Activated CD4-positive, alpha-beta memory T cell treated with anti-CD3 and anti-CD28 coated beads, Interleukin-2, amount 10 ng/mL, durations not matched to agents 7 days and 5 days (primary cell): ENCODE data around the gene TGM1. TPM values are rescaled to one million over a fixed set of nuclear protein-coding genes. Genes with fewer than 3 reads are reported as not detected.

Experiments
- CTCF ChIA-PET: fragments of 350-600 bp; sonication (Branson Sonifier 250); formaldehyde crosslinking; loops from one replicate; lab custom pipeline; 2021; ENCODE audit warnings: antibody characterized with exemption, inconsistent platforms; lab: Charles Lee
- POLR2A ChIA-PET: fragments of 350-600 bp; sonication (Branson Sonifier 250); formaldehyde crosslinking; loops from one replicate; lab custom pipeline; 2021; ENCODE audit warnings: antibody characterized with exemption; lab: Charles Lee
- DNase-seq: peaks from one replicate; pipeline ENCODE4 v3.0.0-alpha.2; 2020
- H3K27ac Mint-ChIP-seq: one replicate; pipeline ENCODE4 v1.8.0; 2021; ENCODE audit warnings: mild to moderate bottlenecking, mixed read lengths
- H3K27me3 Mint-ChIP-seq: one replicate; pipeline ENCODE4 v1.8.0; 2021; ENCODE audit warnings: mixed read lengths
- H3K36me3 Mint-ChIP-seq: one replicate; pipeline ENCODE4 v1.8.0; 2021; ENCODE audit warnings: low read depth, mixed read lengths
- H3K4me1 Mint-ChIP-seq: one replicate; pipeline ENCODE4 v1.8.0; 2021; ENCODE audit warnings: mixed read lengths
- H3K4me3 Mint-ChIP-seq: one replicate; pipeline ENCODE4 v1.8.0; 2021; ENCODE audit warnings: mild to moderate bottlenecking, mixed read lengths
- H3K9me3 Mint-ChIP-seq: one replicate; pipeline ENCODE4 v1.8.0; 2021; ENCODE audit warnings: mixed read lengths
- total RNA-seq, 2 experiments: library from RNA; stranded (reverse); gene quantifications; one replicate each; pipeline ENCODE4 v1.2.3, GENCODE V29; 2021

The TGM1 gene
- total RNA-seq, 2 experiments from 2014 or later: 4.0 to 4.4 TPM

GRCh38 chr14:24300326-24300980 lies 37.5 kb upstream of the TGM1 start:
- ChIA-PET CTCF (interaction anchor here (0.9 to 7.7 kb wide), 9 partner anchors 9 to 208 kb away, joined by 3 to 213 read pairs (median 29); partner anchors contain the start of genes CIDEB, LTB4R, LTB4R2 and RABGGTA), POLR2A (interaction anchor here (0.6 to 7.3 kb wide), 18 partner anchors 10 to 242 kb away, joined by 3 to 97 read pairs (median 5); partner anchors contain the start of genes CBLN3, CHMP4A, CIDEB and IPO4)
- no peak for DNase-seq
- H3K4me1 Mint-ChIP-seq: peaks cover 60% of the 10 kb centered on the region
- peak overlapping the region; percentile 84 for H3K27ac Mint-ChIP-seq
- H3K4me3 Mint-ChIP-seq: peak overlapping the region; percentile 84
- H3K27me3 Mint-ChIP-seq: no peaks in the 10 kb centered on the region
- peaks cover 49% of the 10 kb centered on the region for H3K36me3 Mint-ChIP-seq
- no peaks in the 10 kb centered on the region for H3K9me3 Mint-ChIP-seq

GRCh38 chr14:24299255-24300191 lies 36.5 kb upstream of the TGM1 start, which contains the start of the genes DHRS1 and NOP9:
Gene DHRS1 (minus strand): TSS chr14:24299780. CDS start chr14:24299106, 674 bp downstream.
Gene NOP9 (plus strand): TSS chr14:24299850. CDS start chr14:24299955, 105 bp downstream.
- Mint-ChIP-seq H3K4me3 (peak within 1 kb of the TSS; percentile 84), H3K9me3 (no peaks in the 10 kb centered on the region), H3K36me3 (peaks cover 45% of the 10 kb centered on the region), H3K27me3 (no peaks in the 10 kb centered on the region), H3K4me1 (peaks cover 60% of the 10 kb centered on the region), H3K27ac (peak within 1 kb of the TSS; percentile 84)
- CTCF ChIA-PET: interaction anchor here (0.9 to 7.7 kb wide), 14 partner anchors 10 to 207 kb away, joined by 3 to 213 read pairs (median 5); partner anchors contain the start of genes CIDEB, LTB4R, LTB4R2 and MDP1
- POLR2A ChIA-PET: interaction anchor here (0.6 to 7.3 kb wide), 22 partner anchors 9 to 241 kb away, joined by 3 to 97 read pairs (median 5); partner anchors contain the start of genes CBLN3, CHMP4A, CIDEB and DCAF11
- peak; percentile 94 for DNase-seq

- peaks cover 41% of the 10 kb centered on the region for H3K36me3 Mint-ChIP-seq
- peak overlapping the region; percentile 84 for H3K4me3 Mint-ChIP-seq
- H3K27me3 Mint-ChIP-seq: no peaks in the 10 kb centered on the region
- CTCF ChIA-PET: interaction anchor here (0.9 to 7.7 kb wide), 12 partner anchors 9 to 138 kb away, joined by 3 to 213 read pairs (median 14); partner anchors contain the start of genes CIDEB, LTB4R, LTB4R2 and MDP1
- DNase-seq: no peak
- POLR2A ChIA-PET: interaction anchor here (0.6 to 7.3 kb wide), 14 partner anchors 11 to 185 kb away, joined by 3 to 97 read pairs (median 8); partner anchors contain the start of genes CHMP4A, CIDEB, DCAF11 and IPO4
- no peaks in the 10 kb centered on the region for H3K9me3 Mint-ChIP-seq
- H3K4me1 Mint-ChIP-seq: peaks cover 60% of the 10 kb centered on the region
- peak overlapping the region; percentile 84 for H3K27ac Mint-ChIP-seq
Observed at GRCh38 chr14:24298892-24299254, 35.9 kb upstream of the TGM1 start.

- Mint-ChIP-seq H3K27me3 (no peaks in the 10 kb centered on the region), H3K27ac (peak overlapping the region; percentile 76), H3K4me1 (peaks cover 54% of the 10 kb centered on the region), H3K4me3 (no peak overlapping the region), H3K9me3 (no peaks in the 10 kb centered on the region), H3K36me3 (peaks cover 32% of the 10 kb centered on the region)
- ChIA-PET CTCF (interaction anchor here (0.5 to 7.7 kb wide), 25 partner anchors 12 to 290 kb away, joined by 3 to 213 read pairs (median 6); partner anchors contain the start of genes CHMP4A, CIDEB, DCAF11 and GMPR2), POLR2A (interaction anchor here (0.7 to 7.3 kb wide), 13 partner anchors 13 to 240 kb away, joined by 3 to 97 read pairs (median 7); partner anchors contain the start of genes CHMP4A, CIDEB, DCAF11 and IRF9)
- no peak for DNase-seq
Observed at GRCh38 chr14:24297190-24297964, 34.4 kb upstream of the TGM1 start.

- CTCF ChIA-PET: interaction anchor here (0.5 to 7.7 kb wide), 22 partner anchors 13 to 289 kb away, joined by 3 to 213 read pairs (median 8); partner anchors contain the start of genes CHMP4A, CIDEB, GMPR2 and IRF9
- Mint-ChIP-seq H3K9me3 (no peaks in the 10 kb centered on the region), H3K4me1 (peaks cover 46% of the 10 kb centered on the region), H3K27me3 (no peaks in the 10 kb centered on the region), H3K4me3 (no peak overlapping the region), H3K36me3 (peaks cover 33% of the 10 kb centered on the region), H3K27ac (peak overlapping the region; percentile 76)
- POLR2A ChIA-PET: interaction anchor here (0.6 to 7.3 kb wide), 12 partner anchors 14 to 138 kb away, joined by 3 to 97 read pairs (median 6); partner anchors contain the start of genes CHMP4A, CIDEB, IRF9 and LTB4R
- DNase-seq: peak; percentile 77
Observed at GRCh38 chr14:24296341-24297157, 33.6 kb upstream of the TGM1 start.

DNA sequence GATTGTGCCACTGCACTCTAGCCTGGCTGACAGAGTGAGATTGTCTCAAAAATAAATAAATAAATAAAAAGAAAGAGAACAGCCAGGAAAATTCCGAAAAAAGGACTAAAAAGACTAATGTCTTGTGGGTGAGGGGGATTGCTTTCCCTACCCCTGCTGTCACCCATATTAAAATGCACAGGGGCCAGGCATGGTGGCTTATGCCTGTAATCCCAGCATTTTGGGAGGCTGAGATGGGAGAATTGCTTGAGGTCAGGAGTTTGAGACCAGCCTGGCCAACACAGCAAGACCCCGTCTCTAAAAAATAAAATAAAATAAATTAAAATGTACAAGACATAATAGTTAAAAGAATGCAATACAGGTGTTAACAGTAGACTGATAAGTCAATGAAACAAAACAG lies 30.5 kb upstream of the TGM1 start:
- H3K4me3 Mint-ChIP-seq: no peak overlapping the region
- POLR2A ChIA-PET: interaction anchor here (1.2 to 2.0 kb wide), 3 partner anchors 23 to 80 kb away, joined by 3 to 6 read pairs (median 5); partner anchors contain the start of genes CHMP4A and RABGGTA
- DNase-seq: no peak
- H3K27ac Mint-ChIP-seq: no peak overlapping the region
- H3K9me3 Mint-ChIP-seq: no peaks in the 10 kb centered on the region
- peaks cover 8% of the 10 kb centered on the region for H3K27me3 Mint-ChIP-seq
- CTCF ChIA-PET: interaction anchor here (1.0 to 5.3 kb wide), 5 partner anchors 14 to 51 kb away, joined by 3 to 32 read pairs (median 7); partner anchors contain the start of genes CIDEB, RABGGTA and TINF2
- H3K36me3 Mint-ChIP-seq: peaks cover 54% of the 10 kb centered on the region
- H3K4me1 Mint-ChIP-seq: peaks cover 42% of the 10 kb centered on the region

DNA sequence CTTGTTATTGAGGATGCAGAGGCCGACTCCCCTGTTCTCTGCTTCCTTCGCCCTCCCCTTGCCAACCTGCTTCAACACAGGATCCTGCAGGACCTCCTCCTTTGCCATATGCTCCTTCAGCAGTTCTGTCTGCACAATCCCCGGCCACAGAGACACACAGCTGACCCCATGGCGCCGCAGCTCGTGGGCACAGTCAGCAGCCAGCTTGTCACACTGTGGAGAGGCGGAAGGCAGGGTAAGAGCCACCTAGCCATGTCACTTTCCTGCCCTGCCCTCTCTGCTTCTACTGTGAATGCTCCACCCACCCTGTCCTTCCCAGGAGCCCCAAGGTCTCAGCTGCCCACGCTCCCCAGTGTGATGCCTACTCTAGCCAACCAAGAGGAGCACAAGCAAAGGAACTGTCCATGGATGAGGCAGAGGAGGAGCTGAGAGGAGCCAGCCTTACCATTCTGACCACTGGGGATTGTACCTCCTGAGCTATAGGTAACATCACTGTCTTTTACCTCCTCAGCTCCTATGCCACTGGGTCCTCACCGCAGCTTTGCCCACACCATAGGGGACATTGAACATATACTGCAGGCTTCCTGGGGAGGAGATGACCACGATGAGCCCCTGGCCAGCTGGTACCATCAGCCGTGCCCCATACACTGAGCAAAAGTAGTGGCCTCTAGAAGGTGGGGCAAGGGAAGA lies 29.3 kb upstream of the TGM1 start:
- CTCF ChIA-PET: interaction anchor here (1.0 to 5.3 kb wide), 9 partner anchors 12 to 77 kb away, joined by 3 to 32 read pairs (median 4); partner anchors contain the start of genes CIDEB, MDP1, RABGGTA and TINF2
- no peak overlapping the region for H3K27ac Mint-ChIP-seq
- H3K27me3 Mint-ChIP-seq: peaks cover 17% of the 10 kb centered on the region
- DNase-seq: no peak
- peaks cover 54% of the 10 kb centered on the region for H3K36me3 Mint-ChIP-seq
- H3K9me3 Mint-ChIP-seq: no peaks in the 10 kb centered on the region
- peaks cover 37% of the 10 kb centered on the region for H3K4me1 Mint-ChIP-seq
- H3K4me3 Mint-ChIP-seq: no peak overlapping the region
- POLR2A ChIA-PET: interaction anchor here (0.6 to 2.0 kb wide), 7 partner anchors 18 to 79 kb away, joined by 3 to 6 read pairs (median 3); partner anchors contain the start of genes CHMP4A, RABGGTA and TINF2

DNA sequence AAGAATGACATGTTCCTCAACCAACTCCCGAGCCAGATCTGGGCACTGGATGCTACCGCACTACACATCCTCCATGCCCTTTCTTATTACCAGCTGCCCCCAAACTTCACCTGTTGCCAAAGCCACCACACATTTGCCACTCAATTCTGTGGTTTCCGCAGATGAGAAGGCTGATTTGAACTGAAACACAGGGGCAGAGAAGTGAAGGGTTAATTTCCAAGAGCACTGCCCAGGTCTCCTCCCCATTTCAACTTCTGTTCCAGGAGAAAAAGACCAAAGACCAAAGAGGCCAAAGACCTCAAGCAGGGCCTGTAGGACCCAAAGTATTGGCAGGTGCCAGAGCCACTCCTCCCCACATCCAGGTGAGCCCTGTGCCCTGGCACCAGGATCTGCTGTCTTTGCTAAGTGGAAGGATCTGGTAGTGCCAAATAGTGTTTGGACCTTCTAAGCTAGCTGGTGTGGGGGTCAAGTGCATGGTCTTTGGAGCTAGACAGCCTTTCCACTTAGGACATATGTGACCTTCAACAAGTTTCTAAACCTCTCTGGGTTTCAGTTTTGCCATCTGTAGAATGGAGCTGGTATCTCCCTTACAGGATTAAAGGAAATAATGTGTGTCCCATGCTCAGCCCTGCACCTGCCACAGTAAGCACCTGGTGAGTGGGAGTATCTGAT lies 28.6 kb upstream of the TGM1 start:
- ChIA-PET POLR2A (interaction anchor here (0.7 to 3.2 kb wide), 9 partner anchors 12 to 78 kb away, joined by 3 to 16 read pairs (median 5); partner anchors contain the start of genes CHMP4A, RABGGTA and TINF2), CTCF (interaction anchor here (1.3 to 5.3 kb wide), 8 partner anchors 12 to 76 kb away, joined by 3 to 32 read pairs (median 6); partner anchors contain the start of genes CIDEB, MDP1, RABGGTA and TINF2)
- Mint-ChIP-seq H3K27ac (no peak overlapping the region), H3K27me3 (peaks cover 17% of the 10 kb centered on the region), H3K36me3 (peaks cover 52% of the 10 kb centered on the region), H3K4me1 (peaks cover 30% of the 10 kb centered on the region), H3K9me3 (no peaks in the 10 kb centered on the region), H3K4me3 (no peak overlapping the region)
- DNase-seq: no peak

DNA sequence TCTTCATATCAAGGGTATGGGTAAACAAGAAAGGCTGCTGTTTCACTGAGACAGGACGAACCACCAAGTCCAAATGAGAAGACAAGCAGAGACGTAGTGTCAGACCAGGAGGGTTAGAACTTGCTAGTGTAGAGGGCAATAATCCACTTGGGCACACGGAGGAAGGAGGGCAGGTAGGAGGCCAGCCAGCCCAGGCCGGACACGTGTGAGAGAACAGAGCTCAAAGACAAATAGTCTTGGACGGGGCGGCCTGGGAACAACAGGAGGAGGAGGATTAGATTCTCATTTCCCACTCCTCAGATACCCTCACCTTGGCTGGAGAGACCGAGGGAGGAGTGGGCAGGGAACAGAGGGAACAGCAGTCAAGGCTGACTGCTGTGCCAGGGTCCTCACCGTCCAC lies 27.8 kb upstream of the TGM1 start:
- POLR2A ChIA-PET: interaction anchor here (1.0 to 3.2 kb wide), 11 partner anchors 9 to 196 kb away, joined by 3 to 16 read pairs (median 5); partner anchors contain the start of genes CHMP4A, DHRS1, MDP1 and NOP9
- Mint-ChIP-seq H3K27ac (no peak overlapping the region), H3K36me3 (peaks cover 44% of the 10 kb centered on the region), H3K4me1 (peaks cover 23% of the 10 kb centered on the region), H3K4me3 (no peak overlapping the region), H3K27me3 (peaks cover 22% of the 10 kb centered on the region), H3K9me3 (no peaks in the 10 kb centered on the region)
- CTCF ChIA-PET: interaction anchor here (0.7 to 5.3 kb wide), 7 partner anchors 11 to 75 kb away, joined by 3 to 32 read pairs (median 4); partner anchors contain the start of genes CIDEB, MDP1 and TINF2
- DNase-seq: no peak
